ENCODE measurements around the gene FBLN7.
A peak's percentile ranks its signal among the peaks of the same experiment; 100 is the strongest.

The FBLN7 gene

GRCh38 chr2:112159454-112159921 lies 21.3 kb downstream of the FBLN7 start:
- no peak for DNase-seq

DNA sequence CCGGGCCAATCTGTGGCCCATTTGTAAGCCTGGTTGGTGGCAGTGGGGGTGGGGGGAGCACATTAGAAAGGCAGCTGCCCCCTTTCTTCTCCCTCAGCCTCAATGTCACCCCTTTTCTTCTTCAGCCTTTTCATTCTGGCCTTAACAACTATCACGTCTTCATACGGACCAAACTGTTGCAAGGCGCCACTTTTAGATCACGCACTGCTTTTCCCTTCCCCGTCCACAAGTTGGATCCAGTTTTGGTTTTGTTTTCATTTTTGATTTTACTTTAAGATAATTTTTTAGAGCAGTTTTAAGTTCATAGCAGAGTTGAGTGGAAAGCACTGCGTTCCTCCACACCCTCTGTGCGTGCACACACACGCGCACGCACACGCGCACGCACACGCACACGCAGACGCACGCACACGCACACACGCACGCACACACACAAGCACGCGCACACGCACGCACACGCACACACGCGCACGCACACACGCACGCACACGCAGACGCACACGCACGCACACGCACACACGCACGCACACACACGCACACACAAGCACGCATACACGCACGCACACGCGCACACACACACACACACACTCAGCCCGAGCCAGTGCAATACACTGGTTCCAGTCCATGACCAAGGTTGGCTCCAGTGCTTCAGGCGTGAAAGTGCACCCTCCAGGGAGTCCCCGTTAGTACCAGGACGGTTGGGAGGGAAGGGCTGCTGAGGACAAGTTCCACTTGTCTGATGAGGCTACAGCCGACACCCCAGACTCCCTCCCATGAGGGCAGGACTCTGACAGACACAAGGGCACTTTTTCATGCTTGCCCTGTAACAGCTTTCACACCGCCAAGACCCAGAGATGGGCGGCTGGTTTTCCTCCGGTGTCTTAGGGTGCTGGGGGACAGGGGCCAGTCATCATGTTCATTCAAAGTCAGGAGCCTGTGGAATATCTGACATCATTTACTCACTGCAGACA lies 22.4 kb downstream of the FBLN7 start:
- no peak for DNase-seq

- no peak for DNase-seq
Measured at GRCh38 chr2:112161431-112162145, 23.4 kb downstream of the FBLN7 start.

- DNase-seq, result no peak
Measured at GRCh38 chr2:112162341-112162740, 24.2 kb downstream of the FBLN7 start.

DNA sequence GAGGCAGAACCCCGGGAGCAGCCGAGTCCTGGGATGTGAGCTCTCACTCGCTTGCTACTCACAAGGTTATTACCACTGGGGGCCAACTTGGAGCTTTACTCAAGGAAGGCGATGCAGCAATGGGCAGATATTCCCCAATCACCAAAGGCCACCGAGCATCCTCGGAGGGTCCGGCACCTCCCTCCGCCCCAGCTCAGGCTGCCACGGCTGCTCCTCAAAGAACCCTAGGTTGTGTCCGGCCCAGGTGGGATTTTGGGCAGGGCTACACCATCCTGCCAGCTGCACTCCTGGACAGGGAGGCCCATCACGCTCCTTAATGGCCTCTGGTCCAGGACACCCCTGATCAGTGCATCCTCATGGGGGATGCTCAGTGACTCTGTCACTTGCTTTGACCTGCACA lies 24.8 kb downstream of the FBLN7 start:
- no peak for DNase-seq

- DNase-seq, result no peak
Measured at GRCh38 chr2:112163541-112163981, 25.4 kb downstream of the FBLN7 start.

- no peak for DNase-seq
Measured at GRCh38 chr2:112164876-112165275, 26.7 kb downstream of the FBLN7 start.

DNA sequence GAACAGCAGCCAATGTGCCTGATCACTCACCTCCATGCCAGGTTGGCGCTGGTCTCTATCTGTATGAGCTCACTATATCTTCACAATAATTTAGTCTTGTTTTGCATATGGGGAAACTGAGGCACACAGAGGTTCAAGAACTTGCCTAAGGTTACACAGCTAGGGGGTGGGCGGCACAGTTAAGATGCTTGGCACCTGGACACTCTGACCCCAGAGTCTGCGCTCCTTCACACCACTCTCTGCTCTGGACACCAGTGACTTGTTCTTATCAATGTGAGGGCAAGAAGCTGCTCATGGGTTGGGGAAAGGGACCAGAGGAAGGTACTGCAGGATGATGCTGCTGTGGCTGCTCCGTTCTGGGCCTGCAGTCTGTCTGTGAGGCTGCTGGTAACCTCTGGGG lies 27.1 kb downstream of the FBLN7 start:
- DNase-seq, result no peak

- DNase-seq, result no peak
Measured at GRCh38 chr2:112166806-112167499, 28.8 kb downstream of the FBLN7 start.

DNA sequence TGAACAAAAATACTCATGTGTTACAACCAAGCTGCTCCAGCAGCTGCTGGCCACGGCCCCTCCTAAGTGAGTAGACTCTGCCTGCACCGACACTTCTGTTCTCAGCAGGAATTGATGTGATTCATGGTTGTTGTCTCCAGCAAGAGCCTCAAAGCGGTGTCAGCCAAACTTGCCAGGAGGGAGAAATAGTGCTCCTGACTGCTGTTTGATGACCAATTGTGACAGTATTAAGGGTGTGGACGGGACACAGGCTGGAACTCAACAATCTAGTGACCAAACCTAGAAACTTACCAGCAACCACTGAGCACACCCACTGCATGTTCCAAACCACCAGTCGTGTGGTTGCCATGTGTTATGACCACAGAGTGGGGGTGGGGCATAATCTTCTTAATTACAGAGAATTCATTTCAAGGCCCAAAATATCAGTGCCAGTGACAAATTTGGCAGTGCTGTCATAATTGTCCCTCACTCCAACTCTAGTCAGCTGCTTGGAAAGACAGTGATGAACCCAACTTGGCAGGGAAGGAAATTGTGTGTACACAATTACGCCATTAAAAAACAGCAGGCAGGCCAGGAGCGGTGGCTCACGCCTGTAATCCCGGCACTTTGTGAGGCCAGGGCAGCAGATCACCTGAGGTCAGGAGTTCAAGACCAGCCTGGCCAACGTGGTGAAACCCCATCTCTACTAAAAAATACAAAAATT lies 30.4 kb downstream of the FBLN7 start:
- no peak for DNase-seq

GRCh38 chr2:112170495-112170894 lies 32.3 kb downstream of the FBLN7 start:
- DNase-seq, result no peak

DNA sequence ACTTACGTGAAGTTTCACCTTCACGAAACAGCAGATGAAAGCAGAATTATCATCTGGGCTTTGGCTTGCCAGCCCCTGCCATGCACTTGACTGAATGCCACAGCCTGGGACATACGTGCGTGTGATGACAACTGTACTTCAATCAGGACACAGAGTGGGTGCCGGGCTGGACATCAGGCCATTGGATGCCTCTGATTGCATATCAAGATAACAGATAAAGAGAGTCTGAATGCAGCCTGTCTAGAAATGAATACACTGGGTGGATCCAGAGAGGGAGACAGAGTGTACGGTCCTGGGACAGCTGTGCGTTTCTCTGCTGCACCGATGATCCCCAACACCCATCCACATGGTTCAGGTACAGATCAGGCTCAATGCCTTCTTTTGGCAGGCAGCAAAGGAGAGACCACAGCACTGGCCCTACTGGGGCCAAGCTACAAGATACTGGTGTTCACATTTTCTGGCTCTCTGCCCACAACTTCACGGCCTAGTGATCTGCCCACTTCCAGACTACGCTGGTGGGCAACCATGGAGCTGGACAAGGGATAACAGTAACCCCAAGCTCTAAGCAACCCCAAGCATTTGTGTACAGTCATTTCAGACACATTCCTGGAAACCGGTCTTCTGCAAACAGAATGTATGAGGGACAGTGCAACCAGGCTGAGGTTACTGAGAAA lies 35.6 kb downstream of the FBLN7 start:
- no peak for DNase-seq

GRCh38 chr2:112174383-112174782 lies 36.2 kb downstream of the FBLN7 start:
- no peak for DNase-seq

DNA sequence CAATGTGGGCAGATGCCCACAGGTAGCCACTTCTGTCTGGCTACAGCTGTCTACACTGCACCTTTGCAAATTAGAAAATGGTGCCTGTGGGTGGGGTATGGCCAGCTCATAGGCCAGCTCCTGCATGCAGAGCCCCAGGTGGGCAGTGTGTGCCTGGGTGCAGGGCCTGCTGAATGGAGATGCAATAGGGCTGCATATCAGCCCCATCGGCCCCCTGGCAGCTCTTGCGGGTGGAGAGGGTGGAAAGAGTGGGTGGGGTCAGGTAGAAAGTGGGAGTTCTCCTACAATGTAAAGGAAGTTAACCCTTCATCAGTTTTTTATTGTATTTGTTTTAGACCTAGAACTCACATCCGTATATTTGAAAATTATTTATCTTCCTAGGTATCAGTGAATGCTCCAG lies 37.1 kb downstream of the FBLN7 start:
- no peak for DNase-seq

GRCh38 chr2:112175958-112176573 lies 37.9 kb downstream of the FBLN7 start:
- DNase-seq, result no peak

DNA sequence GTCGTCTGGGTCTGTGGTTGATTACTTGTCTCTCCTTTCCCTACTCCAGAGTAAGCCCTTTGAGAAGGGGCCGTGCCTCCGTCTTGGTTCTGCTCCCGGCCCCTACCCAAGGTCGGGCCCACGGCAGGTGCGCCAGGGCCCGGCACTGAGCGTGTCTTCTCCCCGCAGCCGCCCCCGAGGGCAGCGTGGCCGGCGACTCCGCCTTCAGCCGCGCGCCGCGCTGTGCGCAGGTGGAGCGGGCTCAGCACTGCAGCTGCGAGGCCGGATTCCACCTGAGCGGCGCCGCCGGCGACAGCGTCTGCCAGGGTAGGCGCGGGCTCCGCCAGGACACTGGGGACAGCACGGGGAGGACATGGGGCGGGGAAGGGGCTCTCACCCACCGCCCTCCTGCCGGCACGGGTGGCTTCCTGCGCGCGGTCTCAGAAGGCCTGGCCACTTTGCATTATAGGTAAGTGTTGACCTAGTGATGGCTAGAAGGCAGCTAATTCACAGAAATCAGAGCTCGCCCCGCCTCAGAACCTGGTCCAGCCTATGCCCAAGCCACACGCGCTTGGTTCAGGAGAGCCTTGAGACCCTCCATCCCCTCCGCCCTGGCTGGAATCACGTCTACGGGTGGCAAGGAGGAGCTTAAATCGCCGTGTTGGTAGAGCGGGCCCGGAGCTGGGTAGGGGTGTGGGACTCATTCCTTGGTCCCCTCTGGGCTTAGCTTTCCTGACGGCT lies 43.5 kb downstream of the FBLN7 start:
- DNase-seq, result peak; percentile 57

DNA sequence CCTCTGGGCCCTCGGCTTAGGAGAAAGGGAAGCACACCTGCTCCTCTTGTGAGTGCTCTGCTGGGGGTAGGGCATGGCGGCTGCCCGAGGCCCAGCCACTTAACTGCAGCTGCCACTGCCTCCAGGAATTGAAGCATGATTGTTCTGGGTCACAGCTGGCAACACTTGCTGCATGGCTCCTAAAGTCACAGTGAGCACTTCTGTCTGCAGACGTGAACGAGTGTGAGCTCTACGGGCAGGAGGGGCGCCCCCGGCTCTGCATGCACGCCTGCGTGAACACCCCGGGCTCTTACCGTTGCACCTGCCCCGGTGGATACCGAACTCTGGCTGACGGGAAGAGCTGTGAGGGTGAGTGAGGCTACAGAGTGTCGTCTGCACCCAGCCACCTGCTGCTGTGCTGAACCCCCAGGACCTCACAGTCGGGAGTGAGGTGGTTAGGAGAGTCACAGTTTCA lies 44.4 kb downstream of the FBLN7 start:
- peak; percentile 34 for DNase-seq

- no peak for DNase-seq
Measured at GRCh38 chr2:112183327-112184025, 45.3 kb downstream of the FBLN7 start.

DNA sequence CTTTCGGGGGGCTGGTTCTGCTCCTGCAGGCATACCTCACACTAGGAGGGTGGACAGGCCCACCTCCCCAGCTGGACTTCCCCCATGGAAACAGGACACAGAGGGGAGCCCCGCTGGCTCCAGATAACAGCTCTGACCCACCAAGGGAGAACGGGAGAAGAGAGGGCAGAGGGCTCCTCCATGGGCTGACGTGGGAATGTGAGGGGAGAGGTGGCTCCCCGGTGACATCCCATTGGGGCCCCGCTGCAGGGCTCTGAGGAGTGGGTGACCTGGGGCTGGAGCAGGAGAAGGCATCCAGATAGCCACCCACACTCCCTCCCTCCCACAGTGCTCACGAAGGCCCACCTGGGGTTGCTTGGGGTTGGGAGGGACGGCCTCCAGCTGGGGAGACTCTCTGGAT lies 45.9 kb downstream of the FBLN7 start:
- DNase-seq, result no peak

DNA sequence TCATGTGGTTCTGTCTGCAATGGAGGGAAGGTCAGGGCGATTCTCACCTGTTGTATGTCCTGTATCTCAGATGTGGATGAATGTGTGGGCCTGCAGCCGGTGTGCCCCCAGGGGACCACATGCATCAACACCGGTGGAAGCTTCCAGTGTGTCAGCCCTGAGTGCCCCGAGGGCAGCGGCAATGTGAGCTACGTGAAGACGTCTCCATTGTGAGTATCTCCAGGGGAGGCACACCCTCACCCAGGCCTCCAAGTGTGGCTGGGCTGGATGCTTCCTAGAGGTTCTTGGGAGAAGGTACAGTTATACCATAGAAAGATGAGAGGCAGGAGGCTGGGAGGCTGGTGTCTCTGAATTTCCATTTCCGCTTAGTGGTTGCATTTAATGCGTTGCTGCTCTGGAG lies 46.9 kb downstream of the FBLN7 start:
- DNase-seq, result no peak

Data from activated CD4-positive, alpha-beta T cell treated with anti-CD3 and anti-CD28 coated beads, Interleukin-10, Interleukin-2, amounts not matched to agents 100 ng/mL and 50 ng/mL, durations not matched to agents 16 hours and 8 hours (primary cell).